ENCODE data around the gene CCBE1. TPM values are rescaled to one million over a fixed set of nuclear protein-coding genes. Genes with fewer than 3 reads are reported as not detected.

The CCBE1 gene
- total and polyA plus RNA-seq, 2 of the 4 experiments (the other 2 are of a cell fraction): 64.8 to 148 TPM

GRCh38 chr18:59735269-59735860 is 38.1 kb upstream of the CCBE1 start:
- Histone ChIP-seq H2AK5ac (ENCODE audit: low read depth, low read length) (peak overlapping the region; percentile 70; the same call in 1 of the 2 replicates), H2BK5ac (ENCODE audit: low read depth, low read length, poor library complexity, severe bottlenecking) (no peak overlapping the region), H3K4ac (ENCODE audit: low read depth, low read length) (no peak overlapping the region), H3K4me3 (ENCODE audit: insufficient read depth, low read depth, low read length) (no peak overlapping the region), H2AFZ (replicated peaks; ENCODE audit: low read length, poor library complexity) (no peak overlapping the region), H3K79me1 (ENCODE audit: low read depth in 1 of 2, low read length in 2 of 2) (no peaks in the 10 kb centered on the region), H3K4me2 (ENCODE audit: low read depth, low read length) (no peak overlapping the region), H4K20me1 (ENCODE audit: insufficient read depth, low read length) (no peaks in the 10 kb centered on the region), H3K18ac (ENCODE audit: low read depth, low read length) (no peak overlapping the region), H3K56ac (ENCODE audit: extremely low read depth, insufficient read depth, low read length) (no peak overlapping the region), H3K23ac (ENCODE audit: low read depth, low read length) (no peak overlapping the region), H4K8ac (ENCODE audit: low read depth in 2 of 2, low read length in 2 of 2) (no peak overlapping the region; a peak in 1 of 4 replicates), H3K36me3 (ENCODE audit: control insufficient read depth, insufficient read depth, low read length) (no peaks in the 10 kb centered on the region), H3K4me1 (ENCODE audit: control insufficient read depth, insufficient read depth, low read length) (peaks cover 7% of the 10 kb centered on the region), H2BK120ac (ENCODE audit: low read depth, low read length) (no peak overlapping the region), H3K9me3 (ENCODE audit: control insufficient read depth, insufficient read depth, low read length) (peaks cover 4% of the 10 kb centered on the region; the same call in 1 of the 2 replicates), H3K9ac (ENCODE audit: low read depth, low read length) (no peak overlapping the region), H3K9me1 (ENCODE audit: insufficient read depth, low read length) (no peaks in the 10 kb centered on the region), H2BK15ac (ENCODE audit: low read depth, low read length) (0 out of 3 replicates have a peak overlapping the region, but pooled peaks have one; percentile 68), H4K5ac (ENCODE audit: low read depth, low read length) (no peak overlapping the region), H2BK20ac (ENCODE audit: low read depth, low read length) (no peak overlapping the region), H4K91ac (ENCODE audit: insufficient read depth, low read depth, low read length) (no peak overlapping the region), H2AK9ac (replicated peaks; ENCODE audit: low read depth, low read length, poor library complexity) (no peak overlapping the region), H3K14ac (replicated peaks; ENCODE audit: low read depth, low read length) (0 out of 2 replicates have a peak overlapping the region, but pooled peaks have one; percentile 1), H3K27ac (ENCODE audit: insufficient read depth, low read length) (no peak overlapping the region), H3K27me3 (ENCODE audit: control insufficient read depth, insufficient read depth, low read length) (no peaks in the 10 kb centered on the region)
- CTCF ChIA-PET: no interaction called here
- WGBS, 2 experiments (ENCODE audit: extremely low coverage in 2 of 2, insufficient read length in 1 of 2): no CpG with 5 or more reads among the region's 2 CpGs
- intact Hi-C loops (cut with micrococcal nuclease) (no loop called here), in situ Hi-C loops (cut with MboI; ENCODE audit: low sequenced_read_pairs) (no loop called here), dilution Hi-C loops (cut with HindIII; ENCODE audit: low sequenced_read_pairs, unreplicated experiment) (no loop called here)
- POLR2A ChIA-PET (ENCODE audit: unreplicated experiment): no interaction called here
- DNase-seq (no peak), ATAC-seq (ENCODE audit: low read depth) (no peak)
- BruUV-seq (replicated peaks): no TSS peak
- TF ChIP-seq NFE2L2 (IDR thresholded peaks at IDR 0.05; ENCODE audit: low read depth, low read length) (no peak), BHLHE40 (IDR thresholded peaks at IDR 0.05; ENCODE audit: low read depth, low read length) (no peak), MAZ (IDR thresholded peaks at IDR 0.05; ENCODE audit: borderline replicate concordance, low read depth, low read length) (no peak), MXI1 (IDR thresholded peaks at IDR 0.05; ENCODE audit: borderline replicate concordance, low read depth, low read length) (no peak), POLR2A (IDR thresholded peaks at IDR 0.05; ENCODE audit: low read depth, low read length) (no peak), CEBPB (IDR thresholded peaks at IDR 0.05; ENCODE audit: low read depth, low read length) (no peak), CHD1 (IDR thresholded peaks at IDR 0.05; ENCODE audit: low read depth, low read length) (no peak), FOS (IDR thresholded peaks at IDR 0.05; ENCODE audit: low read depth, low read length) (no peak), MAFK (IDR thresholded peaks at IDR 0.05; ENCODE audit: low read depth, low read length) (no peak), SMC3 (IDR thresholded peaks at IDR 0.05; ENCODE audit: low read depth, low read length) (no peak), RFX5 (IDR thresholded peaks at IDR 0.05; ENCODE audit: low read depth, low read length) (no peak), RAD21 (IDR thresholded peaks at IDR 0.05; ENCODE audit: low read length) (no peak), RCOR1 (IDR thresholded peaks at IDR 0.05; ENCODE audit: insufficient replicate concordance, low read length) (no peak)
- TF ChIP-seq, protein P1, sequence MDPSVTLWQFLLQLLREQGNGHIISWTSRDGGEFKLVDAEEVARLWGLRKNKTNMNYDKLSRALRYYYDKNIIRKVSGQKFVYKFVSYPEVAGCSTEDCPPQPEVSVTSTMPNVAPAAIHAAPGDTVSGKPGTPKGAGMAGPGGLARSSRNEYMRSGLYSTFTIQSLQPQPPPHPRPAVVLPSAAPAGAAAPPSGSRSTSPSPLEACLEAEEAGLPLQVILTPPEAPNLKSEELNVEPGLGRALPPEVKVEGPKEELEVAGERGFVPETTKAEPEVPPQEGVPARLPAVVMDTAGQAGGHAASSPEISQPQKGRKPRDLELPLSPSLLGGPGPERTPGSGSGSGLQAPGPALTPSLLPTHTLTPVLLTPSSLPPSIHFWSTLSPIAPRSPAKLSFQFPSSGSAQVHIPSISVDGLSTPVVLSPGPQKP (IDR thresholded peaks at IDR 0.05; ENCODE audit: borderline replicate concordance, low read depth, low read length): no peak
- TF ChIP-seq, protein P2, sequence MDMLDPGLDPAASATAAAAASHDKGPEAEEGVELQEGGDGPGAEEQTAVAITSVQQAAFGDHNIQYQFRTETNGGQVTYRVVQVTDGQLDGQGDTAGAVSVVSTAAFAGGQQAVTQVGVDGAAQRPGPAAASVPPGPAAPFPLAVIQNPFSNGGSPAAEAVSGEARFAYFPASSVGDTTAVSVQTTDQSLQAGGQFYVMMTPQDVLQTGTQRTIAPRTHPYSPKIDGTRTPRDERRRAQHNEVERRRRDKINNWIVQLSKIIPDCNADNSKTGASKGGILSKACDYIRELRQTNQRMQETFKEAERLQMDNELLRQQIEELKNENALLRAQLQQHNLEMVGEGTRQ (IDR thresholded peaks at IDR 0.05; ENCODE audit: low read depth, low read length): no peak
- TF ChIP-seq, protein P3, sequence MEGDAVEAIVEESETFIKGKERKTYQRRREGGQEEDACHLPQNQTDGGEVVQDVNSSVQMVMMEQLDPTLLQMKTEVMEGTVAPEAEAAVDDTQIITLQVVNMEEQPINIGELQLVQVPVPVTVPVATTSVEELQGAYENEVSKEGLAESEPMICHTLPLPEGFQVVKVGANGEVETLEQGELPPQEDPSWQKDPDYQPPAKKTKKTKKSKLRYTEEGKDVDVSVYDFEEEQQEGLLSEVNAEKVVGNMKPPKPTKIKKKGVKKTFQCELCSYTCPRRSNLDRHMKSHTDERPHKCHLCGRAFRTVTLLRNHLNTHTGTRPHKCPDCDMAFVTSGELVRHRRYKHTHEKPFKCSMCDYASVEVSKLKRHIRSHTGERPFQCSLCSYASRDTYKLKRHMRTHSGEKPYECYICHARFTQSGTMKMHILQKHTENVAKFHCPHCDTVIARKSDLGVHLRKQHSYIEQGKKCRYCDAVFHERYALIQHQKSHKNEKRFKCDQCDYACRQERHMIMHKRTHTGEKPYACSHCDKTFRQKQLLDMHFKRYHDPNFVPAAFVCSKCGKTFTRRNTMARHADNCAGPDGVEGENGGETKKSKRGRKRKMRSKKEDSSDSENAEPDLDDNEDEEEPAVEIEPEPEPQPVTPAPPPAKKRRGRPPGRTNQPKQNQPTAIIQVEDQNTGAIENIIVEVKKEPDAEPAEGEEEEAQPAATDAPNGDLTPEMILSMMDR (conservative IDR thresholded peaks at IDR 0.05; ENCODE audit: low read depth, low read length): no peak

All from IMR-90 (cell line).